NCI-H748 (cell line): Measurements from ENCODE around the gene ARSI.
A peak's percentile ranks its signal among the peaks of the same experiment; 100 is the strongest.

Experiments used
- DNase-seq: peaks from one replicate; lab custom pipeline; 2025; ENCODE audit not compliant: unreplicated experiment; lab: John Stamatoyannopoulos, UW

Gene ARSI

GRCh38 chr5:150271296-150271692 is 31.4 kb downstream of the ARSI start:
- DNase-seq, result no peak

DNA sequence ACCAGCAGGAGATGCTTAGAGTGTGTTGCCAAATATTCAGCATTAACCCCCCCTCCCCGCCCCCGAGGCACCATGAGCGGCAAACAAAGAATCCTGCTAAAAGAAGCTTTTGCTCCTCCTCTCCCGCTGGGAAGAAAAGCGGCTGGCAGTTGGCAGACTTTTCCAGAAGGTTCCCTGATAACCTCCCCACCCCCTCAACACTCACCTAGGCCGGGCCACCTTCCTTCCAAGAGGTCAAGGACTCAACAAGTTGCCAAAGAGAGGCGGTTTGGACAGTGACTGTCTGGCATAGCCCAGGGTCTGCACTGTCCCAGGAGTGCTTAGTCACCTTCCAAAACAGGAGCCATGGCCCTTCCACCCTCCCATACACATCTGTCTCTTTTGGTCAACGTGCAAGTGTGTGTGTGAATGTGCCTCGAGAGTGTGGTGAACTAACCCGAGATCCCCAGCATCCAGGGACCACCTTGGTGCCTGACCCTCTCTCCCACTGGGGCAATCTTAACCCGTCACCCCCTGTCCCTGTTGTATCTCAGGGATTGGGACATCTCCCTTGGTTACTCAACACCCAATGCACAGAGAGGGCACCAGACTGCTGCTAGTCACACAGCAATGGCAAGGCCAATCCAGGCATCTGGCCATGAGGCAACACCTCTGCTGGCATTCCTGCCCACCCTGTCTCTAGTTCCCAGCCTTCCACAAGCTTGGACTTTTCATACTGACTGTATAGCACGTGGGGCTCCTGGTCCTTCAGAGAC is 32.0 kb downstream of the ARSI start:
- no peak for DNase-seq

DNA sequence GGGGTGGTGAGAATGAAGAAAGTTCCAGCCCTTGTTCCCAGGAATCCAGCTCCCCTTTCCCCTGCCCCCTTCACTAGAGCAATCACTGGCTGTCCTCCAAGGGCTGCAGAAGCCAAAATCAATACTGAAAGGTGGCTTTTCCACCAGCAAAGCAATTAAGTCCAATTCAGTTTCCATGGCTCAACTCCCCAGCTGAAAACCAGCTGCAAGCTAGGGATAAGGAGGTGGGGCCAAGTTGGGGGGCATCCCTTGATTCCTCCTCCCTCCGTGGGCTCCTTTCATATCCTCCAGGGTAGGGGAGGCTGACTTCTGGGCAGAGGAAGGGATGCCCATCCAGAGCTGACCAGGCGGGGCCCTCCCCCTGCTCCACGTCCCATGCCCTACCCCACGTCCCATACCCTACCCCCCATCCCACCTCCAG is 35.8 kb downstream of the ARSI start:
- no peak for DNase-seq

GRCh38 chr5:150265870-150266383 is 36.8 kb downstream of the ARSI start:
- DNase-seq, result no peak

GRCh38 chr5:150264667-150265603 is 37.8 kb downstream of the ARSI start:
- no peak for DNase-seq

GRCh38 chr5:150263801-150264621 is 38.7 kb downstream of the ARSI start:
- DNase-seq, result no peak

GRCh38 chr5:150263375-150263775 is 39.3 kb downstream of the ARSI start:
- DNase-seq, result no peak

- no peak for DNase-seq
These were observed 40.2 kb downstream of the ARSI start for GRCh38 chr5:150262502-150262901.

DNA sequence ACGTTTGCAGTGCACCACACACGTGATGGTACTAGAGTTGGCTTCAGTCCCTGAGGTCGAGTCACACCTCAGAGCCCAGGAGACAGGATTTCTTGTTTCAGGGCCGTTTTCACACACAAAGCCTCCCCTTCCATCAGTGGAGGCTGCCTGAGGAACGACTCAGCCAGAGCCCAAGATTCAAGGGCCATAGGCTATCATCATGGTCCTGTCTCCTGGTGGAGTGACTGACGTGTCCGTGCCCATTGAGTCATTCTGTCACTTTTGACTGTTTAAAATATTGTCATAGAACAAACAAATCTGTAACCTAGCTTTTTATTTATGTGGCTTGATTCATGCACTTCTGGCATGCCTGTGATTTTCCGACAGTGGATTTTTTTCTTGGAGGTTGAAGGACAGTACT is 41.5 kb downstream of the ARSI start:
- DNase-seq, result no peak

- DNase-seq, result no peak
These were observed 44.6 kb downstream of the ARSI start for GRCh38 chr5:150258130-150258529.

- DNase-seq, result no peak
These were observed 45.3 kb downstream of the ARSI start for GRCh38 chr5:150257424-150257823.

DNA sequence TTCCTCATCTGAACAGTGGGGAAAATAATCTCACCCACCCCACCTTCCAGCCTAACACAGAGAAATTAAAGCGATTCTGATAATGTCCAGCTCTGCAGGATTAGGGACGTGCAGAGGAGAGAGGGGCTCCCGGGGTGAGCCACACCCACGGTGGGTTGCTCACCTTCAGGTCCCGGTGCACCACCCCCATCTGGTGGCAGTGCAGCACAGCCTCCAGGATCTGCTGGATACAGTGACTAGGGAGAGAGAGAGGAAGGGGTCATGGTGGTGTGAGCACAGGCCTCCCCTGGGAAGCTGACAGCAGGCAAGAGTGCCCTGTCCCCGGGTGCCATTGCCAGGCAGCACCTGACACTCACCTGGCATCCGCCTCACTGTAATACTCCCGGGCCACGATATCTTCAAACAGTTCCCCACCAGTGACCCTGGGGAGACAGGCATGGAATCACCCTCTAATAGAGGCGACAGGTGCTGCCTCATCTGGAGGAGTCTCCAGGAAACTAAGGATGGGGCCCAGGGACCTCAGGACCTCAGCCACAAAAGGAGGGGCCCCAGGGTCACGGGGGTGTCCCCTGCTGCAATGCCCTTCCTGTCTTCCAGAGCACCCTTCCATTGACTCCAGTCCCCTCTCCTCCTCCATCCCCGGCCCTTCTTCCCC is 46.2 kb downstream of the ARSI start:
- DNase-seq, result no peak

GRCh38 chr5:150255659-150256409 is 46.9 kb downstream of the ARSI start:
- peak; percentile 54 for DNase-seq

DNA sequence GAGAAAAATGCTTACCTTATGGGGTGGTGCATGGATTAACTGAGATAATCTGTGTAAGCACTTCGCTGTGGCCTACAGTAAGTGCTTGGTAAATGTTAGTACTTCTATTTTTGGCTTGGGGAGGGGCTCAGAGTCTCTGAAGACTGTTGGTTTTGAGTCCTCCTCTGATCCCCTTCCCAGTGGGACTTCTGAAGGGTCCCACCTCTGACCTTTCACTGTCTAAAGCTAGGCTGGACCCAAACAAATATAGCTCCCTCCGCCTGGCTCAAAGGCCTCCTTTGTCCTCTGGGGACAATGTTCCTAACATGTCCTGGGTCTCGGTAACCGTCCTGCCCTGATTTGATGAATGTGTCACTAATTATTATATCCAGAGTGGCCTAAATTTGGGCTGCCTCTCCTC is 47.9 kb downstream of the ARSI start:
- DNase-seq, result no peak

DNA sequence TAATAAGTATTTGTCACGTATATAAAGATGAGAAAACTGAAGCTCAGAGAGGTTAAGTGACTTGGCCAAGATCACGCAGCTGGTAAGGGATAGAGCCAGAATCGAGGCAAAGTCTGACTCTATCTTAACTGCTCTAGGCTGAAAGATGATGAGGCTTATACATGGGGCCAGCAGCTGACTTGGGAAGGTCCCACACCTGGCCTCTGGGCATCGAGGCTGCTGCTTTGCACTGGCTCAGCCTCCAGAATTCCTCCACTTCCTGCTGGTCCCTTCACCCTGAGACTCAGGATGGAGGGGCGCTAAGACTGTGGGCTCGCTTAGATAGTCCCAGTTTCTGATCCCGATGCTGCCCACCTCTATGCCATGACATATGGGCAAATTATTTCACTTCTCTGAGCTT is 48.3 kb downstream of the ARSI start:
- DNase-seq, result no peak

- DNase-seq, result no peak
These were observed 49.1 kb downstream of the ARSI start for GRCh38 chr5:150253416-150254208.

DNA sequence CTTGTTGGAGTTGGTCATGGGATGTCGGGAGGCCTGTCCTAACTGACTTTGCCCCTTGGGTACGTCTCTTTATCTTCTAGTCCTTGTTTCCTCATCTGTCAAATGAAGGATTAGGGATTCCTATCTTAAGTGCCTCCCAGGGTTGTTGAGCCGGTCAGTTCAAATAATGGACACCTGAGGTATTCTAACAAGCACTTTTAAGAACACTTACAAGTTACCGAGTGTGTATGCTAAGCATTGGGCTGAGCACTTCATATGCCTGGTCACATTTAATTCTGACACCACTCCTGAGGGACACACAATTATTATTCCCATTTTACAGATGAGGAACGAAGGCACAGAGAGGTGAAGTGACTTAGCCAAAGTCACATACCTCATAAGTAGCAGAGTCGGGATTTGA is 50.2 kb downstream of the ARSI start:
- DNase-seq, result no peak

- no peak for DNase-seq
These were observed 51.2 kb downstream of the ARSI start for GRCh38 chr5:150251504-150251903.

GRCh38 chr5:150249744-150250143 is 53.0 kb downstream of the ARSI start:
- no peak for DNase-seq
